NCI-H510A (cell line): ENCODE data around the gene SLC28A3.

ENCODE experiments used
- DNase-seq: peaks from one replicate; lab custom pipeline; 2025; lab: John Stamatoyannopoulos, UW

Gene SLC28A3

GRCh38 chr9:84339503-84339902, 1.1 kb downstream of the SLC28A3 start:
- DNase-seq: peak; percentile 33

- no peak for DNase-seq
These were observed 1.8 kb downstream of the SLC28A3 start for GRCh38 chr9:84338792-84339191.

GRCh38 chr9:84337252-84337651, 3.3 kb downstream of the SLC28A3 start:
- no peak for DNase-seq

GRCh38 chr9:84331119-84331809, 9.3 kb downstream of the SLC28A3 start:
- no peak for DNase-seq

GRCh38 chr9:84330246-84330645, 10.3 kb downstream of the SLC28A3 start:
- no peak for DNase-seq

- no peak for DNase-seq
These were observed 13.4 kb downstream of the SLC28A3 start for GRCh38 chr9:84327184-84327583.

GRCh38 chr9:84325347-84325973, 15.1 kb downstream of the SLC28A3 start:
- DNase-seq: no peak

GRCh38 chr9:84324811-84325210, 15.7 kb downstream of the SLC28A3 start:
- DNase-seq: no peak

- DNase-seq: no peak
These were observed 16.7 kb downstream of the SLC28A3 start for GRCh38 chr9:84323858-84324257.

- no peak for DNase-seq
These were observed 17.7 kb downstream of the SLC28A3 start for GRCh38 chr9:84322828-84323227.

GRCh38 chr9:84320231-84320630, 20.3 kb downstream of the SLC28A3 start:
- DNase-seq: no peak

- no peak for DNase-seq
These were observed 20.9 kb downstream of the SLC28A3 start for GRCh38 chr9:84319632-84320031.

- no peak for DNase-seq
These were observed 21.6 kb downstream of the SLC28A3 start for GRCh38 chr9:84318981-84319380.

- no peak for DNase-seq
These were observed 23.0 kb downstream of the SLC28A3 start for GRCh38 chr9:84317563-84317962.

GRCh38 chr9:84315278-84315877, 25.2 kb downstream of the SLC28A3 start:
- DNase-seq: peak; percentile 15

GRCh38 chr9:84314306-84314705, 26.3 kb downstream of the SLC28A3 start:
- no peak for DNase-seq

GRCh38 chr9:84310883-84311282, 29.7 kb downstream of the SLC28A3 start:
- DNase-seq: no peak

- DNase-seq: no peak
These were observed 34.9 kb downstream of the SLC28A3 start for GRCh38 chr9:84305497-84306131.

- no peak for DNase-seq
These were observed 36.4 kb downstream of the SLC28A3 start for GRCh38 chr9:84304166-84304565.

- DNase-seq: no peak
These were observed 37.5 kb downstream of the SLC28A3 start for GRCh38 chr9:84303061-84303460.

- DNase-seq: no peak
These were observed 38.7 kb downstream of the SLC28A3 start for GRCh38 chr9:84301851-84302250.

GRCh38 chr9:84300271-84300670, 40.3 kb downstream of the SLC28A3 start:
- DNase-seq: no peak
